Sigmoid colon (tissue), 7 donors: Measurements from ENCODE around the gene ERMP1. TPM values are rescaled to one million over a fixed set of nuclear protein-coding genes. Genes with fewer than 3 reads are reported as not detected.

ENCODE experiments used
- DNase-seq: peaks from one replicate; pipeline ENCODE4 v3.0.0-alpha.2; 2019
- H3K27ac ChIP-seq, 4 donors: fragments of 200-600 bp; sonication (generic); one replicate each; pipeline ENCODE4 v1.5.1; 2016 to 2019; ENCODE audit warnings: mild to moderate bottlenecking in 1 of 4
- H3K27me3 ChIP-seq, 3 donors: fragments of 200-600 bp; sonication (generic); one replicate each; pipeline ENCODE4 v1.5.1; 2019; ENCODE audit warnings: mild to moderate bottlenecking in 1 of 3
- H3K36me3 ChIP-seq, 4 donors: fragments of 200-600 bp; sonication (generic); one replicate each; pipeline ENCODE4 v1.5.1; 2016 to 2019
- H3K4me1 ChIP-seq, 4 donors: fragments of 200-600 bp; sonication (generic); one replicate each; pipeline ENCODE4 v1.5.1; 2017 to 2019
- H3K4me3 ChIP-seq, 4 donors: fragments of 200-600 bp; sonication (generic); one replicate each; pipeline ENCODE4 v1.5.1; 2017 to 2019; ENCODE audit warnings: mild to moderate bottlenecking in 2 of 4, moderate library complexity in 1 of 4
- H3K9me3 ChIP-seq, 4 donors: fragments of 200-600 bp in 3 of 4; sonication (generic) in 3 of 4; one replicate each; pipeline versions ENCODE4 v1.5.1 to v1.6.1; 2013 to 2019
- EP300 ChIP-seq, 4 donors: sonication (generic); formaldehyde crosslinking; IDR thresholded peaks; one replicate each; pipeline ENCODE4 v1.6.1; 2017; ENCODE audit warnings: antibody characterized with exemption in 4 of 4
- POLR2A ChIP-seq, 2 donors: fragments of 450-650 bp; IDR thresholded peaks; one replicate each; pipeline ENCODE4 v1.6.1; 2016; ENCODE audit warnings: antibody characterized with exemption in 2 of 2, mild to moderate bottlenecking in 2 of 2, moderate library complexity in 2 of 2
- POLR2AphosphoS5 ChIP-seq, 4 donors: sonication (generic); formaldehyde crosslinking; IDR thresholded peaks; one replicate each; pipeline ENCODE4 v1.6.1; 2017; ENCODE audit warnings: antibody characterized with exemption in 4 of 4
- WGBS, 2 donors: extraction: QIAGEN DNeasy Blood & Tissue Kit; methylation state at CpG; one replicate each; pipeline ENCODE4 v1.1.7; 2013; 5-methylcytosine and 5-hydroxymethylcytosine counted together
- intact Hi-C: fragments of 100-400 bp; cut with DNase I; formaldehyde crosslinking; loops from one replicate; pipeline ENCODE4 v1.15.1; 2023
- polyA plus RNA-seq, 3 donors: library from polyadenylated mRNA; stranded (reverse); fragments of 200-250 nt; gene quantifications; one replicate each; pipeline ENCODE4 v1.2.3, GENCODE V29; 2013
- total RNA-seq, 4 donors: library from RNA; depleted of rRNA; stranded (reverse); fragments of >200 nt; gene quantifications; one replicate each; pipeline ENCODE4 v1.1.0, GENCODE V29; 2016
- TF ChIP-seq, protein P1 (sequence below), 4 experiments: fragments of 450-650 bp in 3 of 4; fragments of 200-600 bp in 1 of 4; IDR thresholded peaks; one replicate each; pipeline ENCODE4 v1.5.1; 2016 to 2019; ENCODE audit warnings: antibody characterized with exemption in 4 of 4, mild to moderate bottlenecking in 3 of 4, moderate library complexity in 2 of 4
- donor health status: healthy with polysubstance abuse.
- donor health status: Bipolar disorder and iron deficiency.
- donor health status: healthy.

ERMP1 gene
- total and polyA plus RNA-seq, 7 donors, result 2.4 to 13.2 (median 7.9) TPM

DNA sequence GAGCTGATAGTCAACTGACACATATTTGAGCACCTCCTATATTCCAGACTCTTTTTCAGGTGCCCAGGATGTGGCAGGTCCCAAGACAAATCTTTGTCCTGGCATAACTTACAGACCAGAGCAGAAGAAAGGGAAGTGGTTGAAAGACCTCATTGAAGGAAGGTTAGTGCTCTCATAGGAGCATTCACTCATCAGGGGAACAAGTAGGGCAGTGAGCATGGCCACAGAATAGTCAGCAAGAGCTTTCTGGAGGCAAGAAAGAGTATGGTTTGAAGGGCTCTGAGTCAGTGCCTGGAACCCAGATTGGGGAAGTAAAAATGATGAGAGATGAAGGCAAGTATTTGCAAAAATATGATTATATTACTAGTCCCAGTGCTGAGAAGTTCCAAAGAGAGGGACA is 25.0 kb upstream of the ERMP1 start:
- no peaks in the 10 kb centered on the region for H3K4me1 ChIP-seq
- H3K4me3 ChIP-seq, result no peak overlapping the region
- intact Hi-C loops, result no loop called here
- no peak for DNase-seq
- H3K9me3 ChIP-seq, result no peaks in the 10 kb centered on the region
- no peak overlapping the region for H3K27ac ChIP-seq
- TF ChIP-seq, protein P1, sequence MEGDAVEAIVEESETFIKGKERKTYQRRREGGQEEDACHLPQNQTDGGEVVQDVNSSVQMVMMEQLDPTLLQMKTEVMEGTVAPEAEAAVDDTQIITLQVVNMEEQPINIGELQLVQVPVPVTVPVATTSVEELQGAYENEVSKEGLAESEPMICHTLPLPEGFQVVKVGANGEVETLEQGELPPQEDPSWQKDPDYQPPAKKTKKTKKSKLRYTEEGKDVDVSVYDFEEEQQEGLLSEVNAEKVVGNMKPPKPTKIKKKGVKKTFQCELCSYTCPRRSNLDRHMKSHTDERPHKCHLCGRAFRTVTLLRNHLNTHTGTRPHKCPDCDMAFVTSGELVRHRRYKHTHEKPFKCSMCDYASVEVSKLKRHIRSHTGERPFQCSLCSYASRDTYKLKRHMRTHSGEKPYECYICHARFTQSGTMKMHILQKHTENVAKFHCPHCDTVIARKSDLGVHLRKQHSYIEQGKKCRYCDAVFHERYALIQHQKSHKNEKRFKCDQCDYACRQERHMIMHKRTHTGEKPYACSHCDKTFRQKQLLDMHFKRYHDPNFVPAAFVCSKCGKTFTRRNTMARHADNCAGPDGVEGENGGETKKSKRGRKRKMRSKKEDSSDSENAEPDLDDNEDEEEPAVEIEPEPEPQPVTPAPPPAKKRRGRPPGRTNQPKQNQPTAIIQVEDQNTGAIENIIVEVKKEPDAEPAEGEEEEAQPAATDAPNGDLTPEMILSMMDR (IDR thresholded peaks at IDR 0.05), result no peak
- TF ChIP-seq POLR2AphosphoS5 (IDR thresholded peaks at IDR 0.05) (no peak), EP300 (IDR thresholded peaks at IDR 0.05) (no peak), POLR2A (IDR thresholded peaks at IDR 0.05) (no peak)
- no peaks in the 10 kb centered on the region for H3K36me3 ChIP-seq
- H3K27me3 ChIP-seq, result no peaks in the 10 kb centered on the region

DNA sequence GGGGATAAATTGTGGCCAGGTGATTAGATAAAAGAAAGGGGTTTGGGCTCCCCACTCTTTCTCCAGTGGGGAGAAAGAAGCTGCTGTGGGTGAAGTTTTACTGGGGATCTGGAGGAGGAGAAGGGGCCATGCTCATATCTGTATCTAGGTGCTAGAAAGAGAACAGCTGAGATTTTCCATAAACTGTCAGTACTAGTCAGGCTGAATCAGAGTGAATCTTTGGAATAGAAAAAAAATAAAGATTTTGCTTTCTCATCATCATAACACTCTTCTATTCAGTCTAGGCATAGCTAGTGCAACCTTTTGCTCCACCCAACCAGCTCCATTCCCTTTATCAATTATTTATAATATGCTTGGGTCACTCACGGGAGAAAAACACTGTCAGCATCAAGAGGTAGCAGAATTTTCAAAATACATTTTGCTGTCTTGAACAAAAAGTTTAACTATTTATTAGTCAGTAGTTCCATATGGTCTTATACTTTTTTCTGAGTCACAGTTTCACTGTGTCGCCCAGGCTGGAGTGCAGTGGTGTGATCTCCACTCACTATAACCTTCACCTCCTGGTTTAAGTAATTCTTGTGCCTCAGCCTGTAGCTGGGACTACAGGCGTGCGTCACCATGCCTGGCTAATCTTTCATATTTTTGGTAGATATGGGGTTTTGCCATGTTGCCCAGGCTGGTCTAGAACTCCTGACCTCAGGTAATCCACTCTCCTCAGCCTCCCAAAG is 21.3 kb upstream of the ERMP1 start:
- no peak overlapping the region for H3K4me3 ChIP-seq
- TF ChIP-seq, protein P1 (IDR thresholded peaks at IDR 0.05), result no peak
- TF ChIP-seq POLR2A (IDR thresholded peaks at IDR 0.05) (no peak), EP300 (IDR thresholded peaks at IDR 0.05) (no peak), POLR2AphosphoS5 (IDR thresholded peaks at IDR 0.05) (no peak)
- H3K27me3 ChIP-seq, result no peaks in the 10 kb centered on the region
- no peak for DNase-seq
- H3K36me3 ChIP-seq, result no peaks in the 10 kb centered on the region
- intact Hi-C loops, result no loop called here
- no peak overlapping the region for H3K27ac ChIP-seq
- WGBS, 2 donors, result 90 to 96% methylated on average over 4 of the region's 4 CpGs
- no peaks in the 10 kb centered on the region for H3K4me1 ChIP-seq
- no peaks in the 10 kb centered on the region for H3K9me3 ChIP-seq

DNA sequence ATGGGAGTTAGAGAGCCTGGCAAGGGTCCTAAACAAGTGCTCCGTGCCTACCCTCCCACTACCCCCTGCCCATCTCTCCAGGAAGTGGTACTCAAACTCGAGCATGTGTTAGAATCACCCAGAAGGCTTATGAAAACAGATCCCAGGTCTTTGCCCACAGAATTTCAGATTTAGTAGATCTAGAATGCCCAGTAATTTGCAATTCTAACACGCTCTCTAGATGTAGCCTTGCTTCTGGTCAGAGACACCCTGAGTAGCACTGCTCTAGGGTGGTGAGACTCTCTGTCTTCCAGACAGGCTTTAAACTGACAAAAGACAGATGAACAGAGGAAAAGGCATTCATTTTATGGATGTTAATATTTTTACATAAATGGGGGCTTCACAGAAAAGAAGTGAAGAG is 20.7 kb upstream of the ERMP1 start:
- no peak for DNase-seq
- no peaks in the 10 kb centered on the region for H3K4me1 ChIP-seq
- H3K9me3 ChIP-seq, result no peaks in the 10 kb centered on the region

DNA sequence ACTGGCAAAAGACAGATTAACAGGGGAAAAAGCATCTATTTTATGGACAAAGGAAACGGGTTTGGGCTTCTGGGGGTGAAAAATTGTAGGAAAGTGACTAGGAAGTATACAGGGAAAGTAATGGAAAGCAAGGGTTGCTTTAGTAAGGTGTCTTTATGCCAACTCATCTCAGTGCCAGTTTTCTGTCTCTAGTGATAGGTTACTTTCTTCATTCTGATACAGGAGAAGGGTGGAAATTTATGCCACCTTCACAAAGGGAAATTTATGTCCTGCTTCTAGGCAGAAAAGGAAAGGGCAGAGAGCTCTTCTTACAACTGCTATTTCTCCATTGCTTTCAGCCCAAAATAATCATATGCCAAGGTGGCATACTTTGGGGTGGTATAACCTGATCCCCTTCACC is 20.1 kb upstream of the ERMP1 start:
- DNase-seq, result no peak
- Histone ChIP-seq H3K36me3 (no peaks in the 10 kb centered on the region), H3K9me3 (no peaks in the 10 kb centered on the region), H3K27ac (no peak overlapping the region), H3K4me1 (no peaks in the 10 kb centered on the region), H3K27me3 (no peaks in the 10 kb centered on the region), H3K4me3 (no peak overlapping the region)
- 81% methylated on average over 1 of the region's 1 CpG for WGBS, 2 donors
- intact Hi-C loops, result no loop called here
- no peak for TF ChIP-seq POLR2AphosphoS5 (IDR thresholded peaks at IDR 0.05)
- no peak for TF ChIP-seq POLR2A (IDR thresholded peaks at IDR 0.05)
- TF ChIP-seq, protein P1 (IDR thresholded peaks at IDR 0.05), result no peak
- no peak for TF ChIP-seq EP300 (IDR thresholded peaks at IDR 0.05)

More for the DNA sequence above, 20.7 kb upstream of the ERMP1 start:
- Histone ChIP-seq H3K27me3 (no peaks in the 10 kb centered on the region), H3K36me3 (no peaks in the 10 kb centered on the region), H3K27ac (no peak overlapping the region), H3K4me3 (no peak overlapping the region)
- 67 to 84% methylated on average over 3 of the region's 3 CpGs for WGBS, 2 donors
- intact Hi-C loops, result no loop called here
- TF ChIP-seq POLR2AphosphoS5 (IDR thresholded peaks at IDR 0.05) (no peak), EP300 (IDR thresholded peaks at IDR 0.05) (no peak), POLR2A (IDR thresholded peaks at IDR 0.05) (no peak)
- TF ChIP-seq, protein P1 (IDR thresholded peaks at IDR 0.05), result no peak

DNA sequence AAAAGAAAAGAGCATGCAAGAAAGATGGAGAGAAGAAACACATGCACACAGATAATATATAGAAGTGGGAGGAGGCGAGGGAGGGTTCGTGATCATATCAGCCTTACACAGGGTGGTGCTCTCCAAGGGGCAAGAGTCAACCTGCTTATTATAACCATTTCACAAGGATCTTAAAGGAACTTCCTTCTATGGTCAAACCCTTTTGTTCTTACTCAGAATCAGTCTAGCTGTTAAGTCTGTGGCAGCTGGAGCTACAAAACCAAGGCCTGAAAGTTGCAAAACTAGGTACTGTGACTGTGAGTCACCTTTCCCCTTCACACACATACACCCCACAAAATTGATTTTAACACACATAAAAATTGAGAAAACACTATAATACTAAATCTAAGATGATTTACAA is 18.5 kb upstream of the ERMP1 start:
- TF ChIP-seq, protein P1 (IDR thresholded peaks at IDR 0.05), result no peak
- TF ChIP-seq POLR2AphosphoS5 (IDR thresholded peaks at IDR 0.05), result no peak
- no peak for TF ChIP-seq POLR2A (IDR thresholded peaks at IDR 0.05)
- no peak for TF ChIP-seq EP300 (IDR thresholded peaks at IDR 0.05)
- WGBS, 2 donors, result 17 to 40% methylated on average over 2 of the region's 2 CpGs
- Histone ChIP-seq H3K9me3 (no peaks in the 10 kb centered on the region), H3K4me3 (no peak overlapping the region), H3K4me1 (no peaks in the 10 kb centered on the region), H3K27me3 (no peaks in the 10 kb centered on the region), H3K36me3 (no peaks in the 10 kb centered on the region), H3K27ac (no peak overlapping the region)
- intact Hi-C loops, result no loop called here
- DNase-seq, result no peak
